G401.6 (cell line): ENCODE data around the gene FOXN3.
"Not testable (repeated sequence)": the region's sequence is repeated elsewhere in the genome, so short reads cannot be mapped to it uniquely, and the experiment has no call there.

ENCODE experiments used
- FAIRE-seq: peaks from 2 replicates; lab custom pipeline; 2012; peaks lifted over from hg19 to GRCh38; lab: Jason Lieb, UNC

FOXN3 gene

DNA sequence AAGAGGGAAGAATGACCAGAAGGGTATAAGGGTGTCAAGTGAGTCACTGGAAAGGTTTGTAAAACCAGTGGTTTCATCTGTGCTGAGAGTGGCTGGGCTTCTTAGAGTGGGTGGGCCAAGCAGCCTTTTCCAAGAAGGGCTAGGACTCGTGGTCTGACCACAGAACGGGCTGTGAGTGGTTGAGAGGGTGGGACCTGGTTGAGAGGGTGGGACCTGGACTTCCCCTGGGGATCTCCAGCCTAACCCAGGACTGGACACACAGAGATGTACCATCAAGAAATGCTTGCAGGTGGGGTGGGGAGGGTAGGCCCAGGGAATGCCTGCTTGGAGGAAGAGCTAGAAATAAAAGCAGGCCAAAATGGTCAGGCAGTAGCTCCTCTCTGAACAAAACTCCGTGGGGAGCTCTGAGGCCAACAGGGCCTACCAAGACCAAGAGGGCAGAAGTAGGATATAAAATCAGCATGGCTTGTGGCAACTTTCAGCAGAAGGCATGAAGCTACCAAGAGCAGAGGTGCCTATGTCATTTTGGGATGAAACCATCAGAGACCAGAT, 140.5 kb downstream of the FOXN3 start:
- FAIRE-seq = no peak

DNA sequence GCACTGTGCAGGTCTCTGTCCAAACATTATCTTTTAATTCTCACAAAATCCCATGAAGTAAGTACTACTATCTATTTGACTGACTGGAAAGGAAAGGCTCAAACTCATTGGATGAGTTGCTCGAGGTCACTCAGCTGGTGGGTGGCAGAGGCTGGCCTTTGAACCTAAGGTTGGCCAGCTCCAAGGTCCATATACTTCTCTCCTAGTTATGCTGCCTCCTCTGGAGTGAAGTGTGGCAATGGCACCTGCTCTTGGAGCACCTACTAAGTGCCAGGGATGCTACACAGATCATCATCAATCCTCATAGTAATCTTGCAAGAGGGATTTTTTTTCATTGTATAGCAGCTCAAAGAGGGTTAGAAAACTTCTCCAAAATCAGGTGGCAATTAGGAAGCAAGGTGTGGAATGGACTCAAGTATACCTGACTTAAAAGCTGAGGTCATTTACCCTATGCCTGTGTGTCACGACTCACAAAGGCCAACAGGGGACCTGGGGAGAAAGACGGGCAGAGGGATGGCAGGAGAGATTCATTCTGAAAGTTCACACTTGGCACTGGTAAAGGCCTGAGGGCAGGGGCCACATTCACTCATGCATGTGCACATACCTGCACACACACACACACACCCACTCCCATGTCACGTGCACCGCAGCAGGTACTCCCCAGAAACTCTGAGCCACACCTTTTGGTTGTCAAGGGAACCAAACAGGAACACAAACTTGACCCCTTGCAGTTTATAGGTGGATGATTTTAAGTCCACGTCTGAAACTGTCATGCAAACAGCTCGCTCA, 146.4 kb downstream of the FOXN3 start:
- no peak for FAIRE-seq

GRCh38 chr14:89269404-89269803, 147.6 kb downstream of the FOXN3 start:
- no peak for FAIRE-seq

- no peak for FAIRE-seq
Measured at GRCh38 chr14:89268514-89268913, 148.5 kb downstream of the FOXN3 start.

- FAIRE-seq = no peak
Measured at GRCh38 chr14:89267656-89268055, 149.4 kb downstream of the FOXN3 start.

- no peak for FAIRE-seq
Measured at GRCh38 chr14:89267163-89267562, 149.9 kb downstream of the FOXN3 start.

DNA sequence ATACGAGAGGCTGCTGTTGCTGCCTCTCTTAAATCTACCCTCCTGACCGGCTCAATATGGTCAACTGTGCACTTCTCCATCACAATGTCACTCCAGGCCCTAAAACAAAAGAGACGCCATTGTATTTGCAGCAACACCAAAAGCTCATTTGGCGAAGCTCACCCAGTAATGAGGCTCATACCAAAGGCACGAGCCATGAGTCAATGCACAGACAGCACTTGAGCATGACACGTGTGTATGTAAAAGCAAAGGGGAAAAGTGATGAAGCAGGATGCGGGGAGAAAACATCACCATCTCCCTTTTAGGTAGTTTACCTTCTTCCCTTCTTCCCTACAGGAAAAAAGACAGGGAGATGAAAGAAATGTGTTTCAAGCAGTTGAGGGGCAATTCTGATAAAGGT, 150.3 kb downstream of the FOXN3 start:
- no peak for FAIRE-seq

- no peak for FAIRE-seq
Measured at GRCh38 chr14:89265234-89265633, 151.8 kb downstream of the FOXN3 start.

GRCh38 chr14:89264196-89264800, 152.7 kb downstream of the FOXN3 start:
- FAIRE-seq = no peak

- FAIRE-seq = no peak
Measured at GRCh38 chr14:89262041-89262440, 155.0 kb downstream of the FOXN3 start.

- no peak for FAIRE-seq
Measured at GRCh38 chr14:89260898-89261297, 156.1 kb downstream of the FOXN3 start.

- no peak for FAIRE-seq
Measured at GRCh38 chr14:89259951-89260609, 157.0 kb downstream of the FOXN3 start.

DNA sequence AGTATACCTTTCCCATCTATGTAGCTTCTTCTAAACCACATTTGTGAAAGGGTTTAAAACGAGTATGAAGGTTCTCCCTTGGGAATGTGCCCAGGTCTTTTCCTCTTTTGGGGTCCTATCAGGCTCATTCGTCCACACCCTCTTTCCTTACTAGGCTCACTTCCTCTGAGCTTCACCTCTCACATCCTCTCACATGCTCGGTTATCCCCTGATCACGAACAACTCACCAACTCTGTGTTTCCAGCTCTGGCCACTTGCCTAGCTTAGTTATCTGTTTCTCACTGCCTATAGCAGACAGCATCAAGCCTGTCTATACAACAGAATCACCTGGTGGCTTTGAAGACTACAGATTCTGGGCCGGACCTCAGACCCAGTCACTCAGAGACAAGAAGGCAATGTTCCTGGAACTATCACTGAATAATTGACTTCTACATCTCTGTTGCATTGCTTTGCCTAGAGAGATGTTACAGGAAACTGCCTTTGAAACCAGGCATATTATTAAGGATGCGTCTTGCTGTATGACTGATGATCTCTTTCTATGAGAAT, 158.2 kb downstream of the FOXN3 start:
- FAIRE-seq = no peak

DNA sequence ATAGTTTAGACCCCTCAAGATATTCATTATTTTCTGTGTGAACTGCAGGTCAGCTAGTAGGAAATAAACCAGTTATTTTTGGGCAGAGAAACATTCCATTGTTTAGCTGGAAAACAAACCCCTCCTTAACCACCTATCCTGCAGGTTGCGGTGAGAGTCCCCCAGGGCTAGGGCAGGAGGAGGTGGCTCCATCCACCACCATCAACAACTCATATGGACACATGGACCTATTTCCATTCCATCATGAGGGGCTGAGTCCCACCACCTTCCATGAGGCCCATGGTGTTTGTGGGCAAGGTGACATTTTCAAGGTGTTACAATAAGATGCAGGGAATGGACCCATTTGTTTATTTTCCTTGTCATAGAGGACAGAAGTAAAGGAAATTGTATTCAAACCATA, 160.1 kb downstream of the FOXN3 start:
- no peak for FAIRE-seq

DNA sequence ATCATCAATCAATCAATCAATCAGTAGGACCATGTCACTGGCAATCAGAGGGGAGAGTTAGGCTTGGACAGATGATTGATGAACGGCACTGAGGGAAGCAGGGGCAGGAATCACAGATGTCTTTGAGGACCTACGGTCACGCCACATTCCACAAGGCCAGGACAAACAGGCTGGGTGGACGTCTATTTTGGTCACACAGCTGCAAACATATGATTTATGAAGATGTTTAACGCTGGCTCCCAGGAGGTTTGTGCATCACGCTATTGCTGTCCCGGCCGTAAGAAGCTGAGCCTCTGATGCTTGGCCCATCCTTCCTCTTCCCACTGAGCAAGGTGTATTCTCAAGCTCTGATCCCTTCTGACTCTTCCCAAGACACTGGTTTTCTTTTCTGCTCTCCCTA, 160.8 kb downstream of the FOXN3 start:
- no peak for FAIRE-seq

DNA sequence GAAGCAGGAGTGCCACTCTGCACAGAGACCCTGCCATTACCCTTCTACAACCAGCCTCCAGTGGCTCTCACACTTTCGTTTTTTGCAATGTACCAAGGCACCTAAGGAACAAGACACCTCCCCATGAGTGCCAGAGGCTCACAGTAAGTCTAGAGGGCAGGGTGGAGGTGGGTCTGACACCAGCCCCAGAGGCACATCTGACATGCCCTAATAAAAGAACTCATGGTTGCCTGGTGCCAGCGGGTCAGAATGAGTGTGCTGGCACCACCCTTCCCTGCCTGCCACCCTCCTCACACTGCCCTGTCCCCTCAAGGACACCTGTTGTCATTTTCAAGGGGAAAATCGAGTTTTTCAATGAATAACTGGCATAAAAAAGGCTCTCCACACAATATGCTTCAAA, 161.2 kb downstream of the FOXN3 start:
- no peak for FAIRE-seq

DNA sequence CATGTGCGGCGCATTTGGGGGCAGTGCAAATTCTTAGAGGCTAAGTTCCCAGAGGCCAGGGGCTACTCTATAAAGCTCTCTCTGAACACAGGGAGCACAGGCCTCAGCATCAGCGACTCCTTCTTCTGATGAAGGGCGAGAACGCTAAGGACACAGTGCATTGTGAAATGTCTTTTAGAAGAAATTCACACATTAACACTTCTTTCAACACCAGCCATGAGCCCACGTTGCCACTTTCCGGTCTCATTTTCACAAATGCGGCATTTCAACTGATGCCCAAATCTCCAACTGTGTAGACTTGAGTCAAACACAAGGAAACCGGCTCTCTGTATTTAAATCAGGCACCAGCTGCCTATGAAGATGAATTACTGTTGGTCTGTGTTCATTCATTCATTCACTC, 162.0 kb downstream of the FOXN3 start:
- FAIRE-seq = no peak

- FAIRE-seq = no peak
Measured at GRCh38 chr14:89254166-89254909, 162.7 kb downstream of the FOXN3 start.

- no peak for FAIRE-seq
Measured at GRCh38 chr14:89252887-89253532, 164.0 kb downstream of the FOXN3 start.

DNA sequence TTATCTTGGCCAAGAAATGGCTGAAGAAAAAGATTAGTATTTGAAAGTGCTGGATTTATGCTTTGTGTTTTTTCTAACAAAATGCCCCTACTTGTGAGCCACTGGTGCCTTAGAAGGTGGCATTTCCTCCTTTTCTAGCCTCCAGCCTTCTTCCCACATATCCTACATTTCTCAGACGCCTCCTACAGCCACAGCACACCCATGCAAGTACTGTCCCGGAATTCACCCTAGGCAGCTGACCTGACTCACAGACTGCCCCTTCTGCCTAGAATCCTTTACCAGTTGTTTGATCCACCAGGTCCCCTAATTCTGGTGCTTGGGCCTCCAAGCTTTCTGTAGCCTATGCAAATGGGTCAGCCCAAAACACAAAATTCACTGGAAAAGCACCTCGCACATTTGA, 166.0 kb downstream of the FOXN3 start:
- FAIRE-seq = no peak

DNA sequence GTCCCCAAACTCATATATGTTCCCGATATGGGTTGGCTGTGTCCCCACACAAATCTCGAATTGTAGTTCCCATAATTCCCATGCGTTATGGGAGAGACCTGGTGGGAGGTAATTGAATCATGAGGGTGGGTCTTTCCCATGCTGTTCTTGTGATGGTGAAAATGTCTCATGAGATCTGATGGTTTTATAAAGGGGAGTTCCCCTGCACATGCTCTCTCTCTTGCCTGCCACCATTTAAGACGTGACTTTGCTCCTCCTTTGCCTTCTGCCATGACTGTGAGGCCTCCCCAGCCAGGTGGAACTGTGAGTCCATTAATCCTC, 166.4 kb downstream of the FOXN3 start:
- not testable (repeated sequence) for FAIRE-seq
